SK-N-SH treated with all-trans-retinoic acid at 6 μM for 48 hours (cell line): ENCODE data around the gene S100A11.

ENCODE experiments used
- ARNTL ChIP-seq: fragments of 450-650 bp; formaldehyde crosslinking; IDR thresholded peaks from 2 replicates; pipeline ENCODE4 v1.5.0; 2020; ENCODE audit warnings: low read depth, mild to moderate bottlenecking, moderate library complexity, borderline replicate concordance
- ESRRG ChIP-seq: fragments of 250-450 bp; sonication (Bioruptor Pico); IDR thresholded peaks from 2 replicates; pipeline ENCODE4 v1.6.1; 2021; ENCODE audit warnings: mild to moderate bottlenecking
- GLIS3 ChIP-seq: fragments of 250-450 bp; sonication (Bioruptor Pico); IDR thresholded peaks from 2 replicates; pipeline ENCODE4 v1.5.0; 2020; ENCODE audit warnings: mild to moderate bottlenecking, moderate library complexity
- RARB ChIP-seq: fragments of 250-450 bp; sonication (Bioruptor Pico); IDR thresholded peaks from 2 replicates; pipeline ENCODE4 v1.8.0; 2021; ENCODE audit warnings: mild to moderate bottlenecking, moderate library complexity
- SNAI2 ChIP-seq: fragments of 250-450 bp; sonication (Bioruptor Pico); IDR thresholded peaks from 2 replicates; pipeline ENCODE4 v1.5.0; 2020; ENCODE audit warnings: mild to moderate bottlenecking, moderate library complexity
- TOX ChIP-seq: fragments of 250-450 bp; sonication (Bioruptor Pico); IDR thresholded peaks from 2 replicates; pipeline ENCODE4 v1.8.0; 2021; ENCODE audit warnings: mild to moderate bottlenecking, moderate library complexity, borderline replicate concordance
- ZC3H10 ChIP-seq: fragments of 250-450 bp; sonication (Bioruptor Pico); IDR thresholded peaks from 2 replicates; pipeline ENCODE4 v1.5.1; 2021; ENCODE audit warnings: mild to moderate bottlenecking, moderate library complexity
- ZFP3 ChIP-seq: fragments of 250-450 bp; sonication (Bioruptor Pico); IDR thresholded peaks from 2 replicates; pipeline ENCODE4 v1.5.0; 2020; ENCODE audit warnings: mild to moderate bottlenecking, moderate library complexity
- ZFP30 ChIP-seq: fragments of 450-650 bp; formaldehyde crosslinking; IDR thresholded peaks from 2 replicates; pipeline ENCODE4 v1.5.0; 2022; ENCODE audit warnings: mild to moderate bottlenecking, moderate library complexity
- ZNF70 ChIP-seq: fragments of 450-650 bp; formaldehyde crosslinking; IDR thresholded peaks from 2 replicates; pipeline ENCODE4 v1.5.0; 2020; ENCODE audit warnings: mild to moderate bottlenecking, moderate library complexity
- TF ChIP-seq, protein P1 (sequence below): fragments of 250-450 bp; sonication (Bioruptor Pico); IDR thresholded peaks from 2 replicates; pipeline ENCODE4 v1.5.1; 2021; ENCODE audit warnings: mild to moderate bottlenecking, moderate library complexity
- TF ChIP-seq, protein P2 (sequence below): fragments of 250-450 bp; sonication (Bioruptor Pico); IDR thresholded peaks from 2 replicates; pipeline ENCODE4 v1.8.0; 2020; ENCODE audit warnings: mild to moderate bottlenecking, moderate library complexity, borderline replicate concordance
- TF ChIP-seq, protein P3 (sequence below): fragments of 250-450 bp; sonication (Bioruptor Pico); IDR thresholded peaks from 2 replicates; pipeline ENCODE4 v1.5.0; 2020; ENCODE audit warnings: mild to moderate bottlenecking, moderate library complexity
- TF ChIP-seq, protein P4 (sequence below): fragments of 250-450 bp; sonication (Bioruptor Pico); IDR thresholded peaks from 2 replicates; pipeline ENCODE4 v1.5.1; 2020; ENCODE audit warnings: low read depth, mild to moderate bottlenecking, moderate library complexity

DNA sequence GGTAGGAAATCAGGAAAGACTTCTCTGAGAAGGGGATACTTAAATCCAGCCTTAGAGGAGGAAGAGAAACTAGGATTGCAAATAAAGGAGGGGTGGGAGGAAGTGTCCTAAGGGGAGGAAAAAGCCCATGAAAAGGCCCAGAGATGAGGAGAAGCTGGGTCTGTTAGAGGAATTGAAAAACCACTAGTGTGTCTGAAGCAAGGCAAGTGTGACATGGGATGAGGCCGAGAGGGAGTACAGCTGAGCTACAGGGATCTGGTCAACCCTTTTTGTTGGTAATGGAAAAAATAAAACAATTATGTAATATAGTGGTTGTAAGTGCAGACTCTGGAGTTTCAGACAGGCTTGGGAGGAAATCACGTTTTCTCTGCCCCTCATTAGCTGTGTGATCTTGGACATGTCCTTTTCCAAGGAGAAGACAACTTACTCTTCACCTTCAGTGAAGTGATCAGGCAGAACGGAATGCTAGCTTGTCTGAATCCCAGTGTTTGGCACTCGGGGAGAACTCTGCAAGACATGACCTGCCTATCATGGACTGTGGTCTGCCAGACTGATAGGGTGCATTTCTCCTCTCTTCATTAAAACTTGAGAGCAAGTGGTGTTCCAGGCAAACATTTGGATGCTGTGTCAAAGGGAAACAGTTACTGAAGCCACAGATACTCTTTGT, 35.7 kb downstream of the S100A11 start:
- TF ChIP-seq ZNF70 (CRISPR knock-in tag): no peak
- TF ChIP-seq, protein P1, sequence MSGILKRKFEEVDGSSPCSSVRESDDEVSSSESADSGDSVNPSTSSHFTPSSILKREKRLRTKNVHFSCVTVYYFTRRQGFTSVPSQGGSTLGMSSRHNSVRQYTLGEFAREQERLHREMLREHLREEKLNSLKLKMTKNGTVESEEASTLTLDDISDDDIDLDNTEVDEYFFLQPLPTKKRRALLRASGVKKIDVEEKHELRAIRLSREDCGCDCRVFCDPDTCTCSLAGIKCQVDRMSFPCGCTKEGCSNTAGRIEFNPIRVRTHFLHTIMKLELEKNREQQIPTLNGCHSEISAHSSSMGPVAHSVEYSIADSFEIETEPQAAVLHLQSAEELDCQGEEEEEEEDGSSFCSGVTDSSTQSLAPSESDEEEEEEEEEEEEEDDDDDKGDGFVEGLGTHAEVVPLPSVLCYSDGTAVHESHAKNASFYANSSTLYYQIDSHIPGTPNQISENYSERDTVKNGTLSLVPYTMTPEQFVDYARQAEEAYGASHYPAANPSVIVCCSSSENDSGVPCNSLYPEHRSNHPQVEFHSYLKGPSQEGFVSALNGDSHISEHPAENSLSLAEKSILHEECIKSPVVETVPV (CRISPR knock-in tag): no peak
- TF ChIP-seq TOX (CRISPR knock-in tag): no peak
- TF ChIP-seq ZC3H10 (CRISPR knock-in tag): no peak
- TF ChIP-seq, protein P2, sequence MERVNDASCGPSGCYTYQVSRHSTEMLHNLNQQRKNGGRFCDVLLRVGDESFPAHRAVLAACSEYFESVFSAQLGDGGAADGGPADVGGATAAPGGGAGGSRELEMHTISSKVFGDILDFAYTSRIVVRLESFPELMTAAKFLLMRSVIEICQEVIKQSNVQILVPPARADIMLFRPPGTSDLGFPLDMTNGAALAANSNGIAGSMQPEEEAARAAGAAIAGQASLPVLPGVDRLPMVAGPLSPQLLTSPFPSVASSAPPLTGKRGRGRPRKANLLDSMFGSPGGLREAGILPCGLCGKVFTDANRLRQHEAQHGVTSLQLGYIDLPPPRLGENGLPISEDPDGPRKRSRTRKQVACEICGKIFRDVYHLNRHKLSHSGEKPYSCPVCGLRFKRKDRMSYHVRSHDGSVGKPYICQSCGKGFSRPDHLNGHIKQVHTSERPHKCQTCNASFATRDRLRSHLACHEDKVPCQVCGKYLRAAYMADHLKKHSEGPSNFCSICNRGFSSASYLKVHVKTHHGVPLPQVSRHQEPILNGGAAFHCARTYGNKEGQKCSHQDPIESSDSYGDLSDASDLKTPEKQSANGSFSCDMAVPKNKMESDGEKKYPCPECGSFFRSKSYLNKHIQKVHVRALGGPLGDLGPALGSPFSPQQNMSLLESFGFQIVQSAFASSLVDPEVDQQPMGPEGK: no peak
- no peak for TF ChIP-seq GLIS3 (CRISPR knock-in tag)
- no peak for TF ChIP-seq RARB
- TF ChIP-seq ZFP30 (CRISPR knock-in tag): no peak
- no peak for TF ChIP-seq ESRRG (CRISPR knock-in tag)
- no peak for TF ChIP-seq ARNTL
- no peak for TF ChIP-seq ZFP3 (CRISPR knock-in tag)
- TF ChIP-seq, protein P3, sequence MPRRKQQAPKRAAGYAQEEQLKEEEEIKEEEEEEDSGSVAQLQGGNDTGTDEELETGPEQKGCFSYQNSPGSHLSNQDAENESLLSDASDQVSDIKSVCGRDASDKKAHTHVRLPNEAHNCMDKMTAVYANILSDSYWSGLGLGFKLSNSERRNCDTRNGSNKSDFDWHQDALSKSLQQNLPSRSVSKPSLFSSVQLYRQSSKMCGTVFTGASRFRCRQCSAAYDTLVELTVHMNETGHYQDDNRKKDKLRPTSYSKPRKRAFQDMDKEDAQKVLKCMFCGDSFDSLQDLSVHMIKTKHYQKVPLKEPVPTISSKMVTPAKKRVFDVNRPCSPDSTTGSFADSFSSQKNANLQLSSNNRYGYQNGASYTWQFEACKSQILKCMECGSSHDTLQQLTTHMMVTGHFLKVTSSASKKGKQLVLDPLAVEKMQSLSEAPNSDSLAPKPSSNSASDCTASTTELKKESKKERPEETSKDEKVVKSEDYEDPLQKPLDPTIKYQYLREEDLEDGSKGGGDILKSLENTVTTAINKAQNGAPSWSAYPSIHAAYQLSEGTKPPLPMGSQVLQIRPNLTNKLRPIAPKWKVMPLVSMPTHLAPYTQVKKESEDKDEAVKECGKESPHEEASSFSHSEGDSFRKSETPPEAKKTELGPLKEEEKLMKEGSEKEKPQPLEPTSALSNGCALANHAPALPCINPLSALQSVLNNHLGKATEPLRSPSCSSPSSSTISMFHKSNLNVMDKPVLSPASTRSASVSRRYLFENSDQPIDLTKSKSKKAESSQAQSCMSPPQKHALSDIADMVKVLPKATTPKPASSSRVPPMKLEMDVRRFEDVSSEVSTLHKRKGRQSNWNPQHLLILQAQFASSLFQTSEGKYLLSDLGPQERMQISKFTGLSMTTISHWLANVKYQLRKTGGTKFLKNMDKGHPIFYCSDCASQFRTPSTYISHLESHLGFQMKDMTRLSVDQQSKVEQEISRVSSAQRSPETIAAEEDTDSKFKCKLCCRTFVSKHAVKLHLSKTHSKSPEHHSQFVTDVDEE (CRISPR knock-in tag): no peak
- no peak for TF ChIP-seq SNAI2 (CRISPR knock-in tag)
- TF ChIP-seq, protein P4, sequence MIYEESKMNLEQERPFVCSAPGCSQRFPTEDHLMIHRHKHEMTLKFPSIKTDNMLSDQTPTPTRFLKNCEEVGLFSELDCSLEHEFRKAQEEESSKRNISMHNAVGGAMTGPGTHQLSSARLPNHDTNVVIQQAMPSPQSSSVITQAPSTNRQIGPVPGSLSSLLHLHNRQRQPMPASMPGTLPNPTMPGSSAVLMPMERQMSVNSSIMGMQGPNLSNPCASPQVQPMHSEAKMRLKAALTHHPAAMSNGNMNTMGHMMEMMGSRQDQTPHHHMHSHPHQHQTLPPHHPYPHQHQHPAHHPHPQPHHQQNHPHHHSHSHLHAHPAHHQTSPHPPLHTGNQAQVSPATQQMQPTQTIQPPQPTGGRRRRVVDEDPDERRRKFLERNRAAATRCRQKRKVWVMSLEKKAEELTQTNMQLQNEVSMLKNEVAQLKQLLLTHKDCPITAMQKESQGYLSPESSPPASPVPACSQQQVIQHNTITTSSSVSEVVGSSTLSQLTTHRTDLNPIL (CRISPR knock-in tag): no peak
